HUES48 (cell line): Measurements from ENCODE around the gene ACOT12.
"Not testable (repeated sequence)": the region's sequence is repeated elsewhere in the genome, so short reads cannot be mapped to it uniquely, and the experiment has no call there.

Experiments used
- H3K27ac ChIP-seq: one replicate; pipeline ENCODE4 v1.7.0; 2013; ENCODE audit warnings: low read depth, low read length, inconsistent platforms
- H3K27me3 ChIP-seq: 2 replicates; pipeline ENCODE4 v1.6.1; 2013; ENCODE audit warnings: mild to moderate bottlenecking, low read length; ENCODE audit not compliant: control insufficient read depth, insufficient read depth
- H3K36me3 ChIP-seq: 2 replicates; pipeline ENCODE4 v1.6.1; 2013; ENCODE audit warnings: low read length; ENCODE audit not compliant: control insufficient read depth, insufficient read depth
- H3K4me1 ChIP-seq: 2 replicates; pipeline ENCODE4 v1.6.1; 2013; ENCODE audit warnings: mild to moderate bottlenecking, low read length; ENCODE audit not compliant: control insufficient read depth, insufficient read depth
- H3K4me3 ChIP-seq: 2 replicates; pipeline ENCODE4 v1.5.1; 2013; ENCODE audit warnings: mild to moderate bottlenecking, low read depth, low read length
- H3K9ac ChIP-seq: 2 replicates; pipeline ENCODE4 v1.6.1; 2013; ENCODE audit warnings: mild to moderate bottlenecking, low read depth, low read length, moderate library complexity
- H3K9me3 ChIP-seq: 2 replicates; pipeline ENCODE4 v1.6.1; 2013; ENCODE audit warnings: low read length; ENCODE audit not compliant: control insufficient read depth, insufficient read depth

Gene ACOT12

GRCh38 chr5:81338213-81338612, 55.7 kb downstream of the ACOT12 start:
- H3K36me3 ChIP-seq, H3K9ac ChIP-seq, H3K9me3 ChIP-seq, H3K27me3 ChIP-seq, H3K27ac ChIP-seq, H3K4me3 ChIP-seq, H3K4me1 ChIP-seq: not testable (repeated sequence)

DNA sequence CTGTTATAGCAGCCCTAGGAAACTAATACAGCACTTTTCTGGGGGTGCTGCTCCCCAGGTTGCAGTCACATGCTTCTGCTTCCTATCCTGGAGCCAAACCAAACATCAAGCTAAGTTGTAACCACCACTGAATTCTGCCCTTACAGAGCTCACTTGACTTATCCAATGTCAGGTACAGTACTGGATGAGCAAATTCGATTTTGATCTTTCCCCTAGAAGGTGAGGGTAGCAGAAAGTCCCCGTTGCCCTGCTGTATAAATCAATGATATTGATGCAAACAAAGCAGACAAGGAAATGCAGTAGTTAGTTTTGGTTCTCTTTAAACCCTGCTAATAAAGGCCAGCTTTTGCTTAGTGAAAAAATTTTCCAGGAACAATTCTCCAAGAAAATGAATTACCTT, 56.1 kb downstream of the ACOT12 start:
- H3K27ac ChIP-seq: no peak overlapping the region

DNA sequence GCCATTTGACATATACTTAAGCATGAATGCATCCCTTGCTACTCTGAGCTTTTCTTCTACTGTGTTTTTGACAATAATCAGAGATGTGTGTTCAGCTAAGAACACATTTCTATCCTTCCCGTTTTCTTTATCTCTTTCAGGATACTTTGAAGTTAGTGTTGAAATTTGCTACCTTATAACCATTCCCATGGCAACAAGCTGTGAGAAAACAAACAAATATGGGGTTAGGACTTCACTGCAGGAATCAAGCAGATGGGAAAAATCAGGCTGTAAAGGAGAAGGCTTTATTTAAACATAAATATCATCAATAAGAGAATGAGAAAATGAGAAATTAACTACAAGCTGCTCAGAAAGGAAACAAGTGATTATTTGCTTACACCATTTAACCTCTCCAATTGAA, 57.4 kb downstream of the ACOT12 start:
- Histone ChIP-seq H3K4me3 (no peak overlapping the region), H3K9ac (no peak overlapping the region), H3K27ac (no peak overlapping the region), H3K36me3 (no peaks in the 10 kb centered on the region), H3K27me3 (no peaks in the 10 kb centered on the region), H3K9me3 (no peaks in the 10 kb centered on the region), H3K4me1 (no peaks in the 10 kb centered on the region)

More for the DNA sequence above, 56.1 kb downstream of the ACOT12 start:
- Histone ChIP-seq H3K36me3 (no peaks in the 10 kb centered on the region), H3K27me3 (no peaks in the 10 kb centered on the region), H3K4me1 (no peaks in the 10 kb centered on the region), H3K4me3 (no peak overlapping the region), H3K9ac (no peak overlapping the region), H3K9me3 (no peaks in the 10 kb centered on the region)

GRCh38 chr5:81335946-81336345, 58.0 kb downstream of the ACOT12 start:
- Histone ChIP-seq H3K4me1 (no peaks in the 10 kb centered on the region), H3K9me3 (no peaks in the 10 kb centered on the region), H3K27me3 (no peaks in the 10 kb centered on the region), H3K9ac (no peak overlapping the region), H3K36me3 (no peaks in the 10 kb centered on the region), H3K27ac (no peak overlapping the region), H3K4me3 (no peak overlapping the region)

DNA sequence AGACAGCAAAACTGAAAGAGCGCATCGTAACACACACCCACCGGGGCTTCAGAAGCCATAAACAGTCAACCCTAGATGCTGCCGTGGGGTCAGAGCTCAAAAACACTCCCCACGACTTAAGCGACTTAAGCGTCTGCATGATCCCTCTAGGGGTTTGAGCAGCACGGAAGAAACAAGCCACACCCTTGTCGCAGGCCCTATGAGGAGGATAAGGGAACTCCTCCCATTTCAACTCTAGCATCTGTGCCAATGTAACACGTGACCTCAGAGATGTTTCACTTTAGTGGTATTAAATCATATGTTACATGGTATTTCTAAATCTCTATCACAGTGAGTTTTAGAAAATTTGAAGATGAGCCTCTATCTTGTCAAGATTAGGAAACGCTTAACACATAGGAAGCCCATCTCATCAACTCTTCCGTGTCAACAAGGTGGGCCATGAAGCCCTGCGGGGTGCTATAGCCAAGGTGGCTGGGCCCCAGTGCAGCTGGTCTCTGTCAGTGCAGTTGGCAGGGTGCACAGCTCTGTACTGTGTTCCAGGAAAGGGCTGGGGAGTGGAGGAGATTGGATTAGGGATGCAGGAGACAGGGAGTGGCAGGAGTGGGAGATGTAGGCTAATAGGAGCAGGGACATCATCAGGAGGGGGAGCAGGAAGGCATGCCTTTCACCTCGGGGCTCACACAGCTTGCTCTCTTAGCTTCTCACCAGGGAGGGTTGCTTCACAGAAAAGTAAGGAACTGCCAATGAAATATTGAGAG, 59.5 kb downstream of the ACOT12 start:
- Histone ChIP-seq H3K27me3 (no peaks in the 10 kb centered on the region), H3K27ac (no peak overlapping the region)

DNA sequence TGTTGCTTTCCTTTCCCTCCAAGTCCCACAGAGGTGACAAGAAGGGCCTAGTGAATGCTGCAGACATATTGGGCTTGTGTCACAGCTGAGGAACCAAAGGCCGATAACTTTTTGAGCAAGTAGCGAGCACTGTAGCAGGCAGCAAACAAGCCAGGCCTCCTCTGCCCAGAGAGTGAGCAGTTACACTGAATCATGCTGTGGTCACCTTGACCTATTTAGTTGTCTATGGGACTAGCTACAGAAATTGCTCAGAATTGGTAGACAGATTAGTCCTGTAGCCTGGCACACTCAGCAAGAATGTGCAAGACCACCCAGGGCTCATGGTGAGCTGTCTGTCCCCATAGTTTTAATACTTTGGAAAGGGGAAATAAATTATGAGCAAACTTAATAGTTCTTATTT, 67.4 kb downstream of the ACOT12 start:
- H3K4me1 ChIP-seq: peaks cover 24% of the 10 kb centered on the region
- no peaks in the 10 kb centered on the region for H3K36me3 ChIP-seq
- H3K27ac ChIP-seq: no peak overlapping the region
- H3K4me3 ChIP-seq: no peak overlapping the region
- no peaks in the 10 kb centered on the region for H3K27me3 ChIP-seq
- no peak overlapping the region for H3K9ac ChIP-seq
- no peaks in the 10 kb centered on the region for H3K9me3 ChIP-seq

More for the DNA sequence above, 59.5 kb downstream of the ACOT12 start:
- no peak overlapping the region for H3K9ac ChIP-seq
- peaks cover 7% of the 10 kb centered on the region for H3K4me1 ChIP-seq
- no peaks in the 10 kb centered on the region for H3K36me3 ChIP-seq
- H3K9me3 ChIP-seq: no peaks in the 10 kb centered on the region
- H3K4me3 ChIP-seq: no peak overlapping the region

GRCh38 chr5:81317536-81317935, 76.4 kb downstream of the ACOT12 start:
- Histone ChIP-seq H3K4me3 (no peak overlapping the region), H3K27ac (no peak overlapping the region), H3K9me3 (no peaks in the 10 kb centered on the region)

DNA sequence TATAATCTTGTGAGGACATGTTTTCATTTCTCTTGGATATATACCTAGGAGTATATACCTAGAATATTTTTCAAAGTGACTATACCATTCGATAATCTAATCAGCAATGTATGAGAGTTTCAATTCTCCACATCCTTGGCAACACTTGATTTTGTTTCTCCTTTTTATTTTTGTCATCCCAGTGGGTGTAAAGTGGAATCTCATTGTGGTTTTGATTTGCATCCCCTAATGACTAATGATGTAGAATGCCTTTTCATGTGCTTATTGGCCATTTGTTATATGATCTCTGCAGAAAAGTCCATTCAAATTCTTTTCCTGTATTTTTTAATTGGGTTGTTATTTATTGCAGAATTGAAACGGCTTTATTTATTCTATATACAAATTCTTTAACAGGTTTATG, 77.4 kb downstream of the ACOT12 start:
- H3K4me1 ChIP-seq: peaks cover 20% of the 10 kb centered on the region; the same call in 1 of the 2 replicates
- H3K36me3 ChIP-seq: peaks cover 22% of the 10 kb centered on the region
- H3K27me3 ChIP-seq: no peaks in the 10 kb centered on the region
- no peak overlapping the region for H3K27ac ChIP-seq
- H3K4me3 ChIP-seq: no peak overlapping the region
- H3K9me3 ChIP-seq: no peaks in the 10 kb centered on the region
- no peak overlapping the region for H3K9ac ChIP-seq

More at GRCh38 chr5:81317536-81317935, 76.4 kb downstream of the ACOT12 start:
- H3K36me3 ChIP-seq: peaks cover 13% of the 10 kb centered on the region
- no peak overlapping the region for H3K9ac ChIP-seq
- no peaks in the 10 kb centered on the region for H3K27me3 ChIP-seq
- peaks cover 20% of the 10 kb centered on the region; the same call in 1 of the 2 replicates for H3K4me1 ChIP-seq

DNA sequence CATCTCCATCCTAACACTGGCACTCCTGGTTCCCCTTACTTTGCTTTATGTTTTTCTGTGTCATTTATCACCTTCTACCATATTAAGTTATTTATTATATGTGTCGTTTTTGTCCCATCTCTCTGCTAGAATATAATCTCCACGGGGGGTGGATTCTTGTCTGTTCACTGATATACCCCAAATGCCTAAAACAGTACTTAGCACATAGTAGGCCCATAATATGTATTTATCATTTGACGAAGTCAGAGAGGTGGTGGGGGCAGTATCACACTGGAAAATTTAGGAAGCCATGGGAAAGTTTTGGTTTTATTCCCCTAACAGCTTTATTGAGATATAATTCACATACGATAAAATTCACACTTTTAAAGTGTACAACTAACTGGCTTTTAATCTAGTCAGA, 78.1 kb downstream of the ACOT12 start:
- Histone ChIP-seq H3K4me3 (no peak overlapping the region), H3K27ac (no peak overlapping the region), H3K36me3 (peaks cover 29% of the 10 kb centered on the region), H3K27me3 (no peaks in the 10 kb centered on the region), H3K9me3 (no peaks in the 10 kb centered on the region), H3K9ac (no peak overlapping the region), H3K4me1 (peaks cover 20% of the 10 kb centered on the region; the same call in 1 of the 2 replicates)

DNA sequence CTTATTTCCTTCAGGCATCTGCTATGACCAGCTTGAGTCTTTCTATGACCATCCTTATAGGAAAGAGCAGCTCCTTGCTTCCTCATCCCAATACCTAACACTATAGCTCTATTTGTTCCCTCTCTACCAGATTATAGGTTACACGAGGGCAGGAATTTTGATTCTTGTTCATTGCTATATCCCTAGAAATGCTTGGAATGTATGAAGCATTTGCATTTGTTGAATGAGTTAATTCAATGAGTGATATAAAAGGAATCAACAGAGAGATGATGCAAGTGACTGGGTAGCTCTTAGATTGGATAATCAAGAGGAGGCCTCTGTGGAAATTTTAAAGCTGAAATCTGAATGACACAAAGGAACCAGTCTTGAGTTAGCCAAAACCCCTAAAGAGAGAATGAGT, 78.6 kb downstream of the ACOT12 start:
- H3K9ac ChIP-seq: peak overlapping the region; percentile 16; the same call in 1 of the 2 replicates
- peaks cover 33% of the 10 kb centered on the region for H3K36me3 ChIP-seq
- peaks cover 20% of the 10 kb centered on the region; the same call in 1 of the 2 replicates for H3K4me1 ChIP-seq
- no peaks in the 10 kb centered on the region for H3K9me3 ChIP-seq
- no peaks in the 10 kb centered on the region for H3K27me3 ChIP-seq
- no peak overlapping the region for H3K27ac ChIP-seq
- no peak overlapping the region for H3K4me3 ChIP-seq

DNA sequence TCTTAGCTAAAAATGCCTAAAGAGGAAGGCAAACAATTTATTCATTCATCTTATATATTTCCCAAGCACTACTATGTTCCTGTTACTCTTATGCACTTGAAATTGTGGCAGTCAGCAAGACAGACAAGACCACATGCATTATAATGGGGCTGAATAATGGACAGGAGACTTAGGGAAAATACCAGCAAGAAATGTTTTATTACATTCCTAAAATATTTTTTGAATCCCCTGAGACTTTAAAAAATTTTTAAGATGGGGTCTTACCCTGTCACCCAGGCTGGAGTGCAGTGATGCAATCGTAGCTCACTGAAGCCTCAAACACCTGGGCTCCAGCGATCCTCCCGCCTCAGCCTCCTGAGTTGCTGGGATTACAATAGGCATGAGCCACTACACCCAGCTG, 79.4 kb downstream of the ACOT12 start:
- H3K4me1 ChIP-seq: peaks cover 20% of the 10 kb centered on the region; the same call in 1 of the 2 replicates
- no peak overlapping the region for H3K4me3 ChIP-seq
- no peaks in the 10 kb centered on the region for H3K27me3 ChIP-seq
- no peak overlapping the region for H3K27ac ChIP-seq
- H3K9me3 ChIP-seq: no peaks in the 10 kb centered on the region
- no peak overlapping the region for H3K9ac ChIP-seq
- H3K36me3 ChIP-seq: peaks cover 37% of the 10 kb centered on the region
